Activated T-cell treated with anti-CD3 and anti-CD28 coated beads for 4 hours (primary cell): ENCODE data around the gene KRT72.
A peak's percentile ranks its signal among the peaks of the same experiment; 100 is the strongest.

Experiments
- DNase-seq: peaks from one replicate; pipeline ENCODE4 v3.0.0-alpha.2; 2020

Gene KRT72

DNA sequence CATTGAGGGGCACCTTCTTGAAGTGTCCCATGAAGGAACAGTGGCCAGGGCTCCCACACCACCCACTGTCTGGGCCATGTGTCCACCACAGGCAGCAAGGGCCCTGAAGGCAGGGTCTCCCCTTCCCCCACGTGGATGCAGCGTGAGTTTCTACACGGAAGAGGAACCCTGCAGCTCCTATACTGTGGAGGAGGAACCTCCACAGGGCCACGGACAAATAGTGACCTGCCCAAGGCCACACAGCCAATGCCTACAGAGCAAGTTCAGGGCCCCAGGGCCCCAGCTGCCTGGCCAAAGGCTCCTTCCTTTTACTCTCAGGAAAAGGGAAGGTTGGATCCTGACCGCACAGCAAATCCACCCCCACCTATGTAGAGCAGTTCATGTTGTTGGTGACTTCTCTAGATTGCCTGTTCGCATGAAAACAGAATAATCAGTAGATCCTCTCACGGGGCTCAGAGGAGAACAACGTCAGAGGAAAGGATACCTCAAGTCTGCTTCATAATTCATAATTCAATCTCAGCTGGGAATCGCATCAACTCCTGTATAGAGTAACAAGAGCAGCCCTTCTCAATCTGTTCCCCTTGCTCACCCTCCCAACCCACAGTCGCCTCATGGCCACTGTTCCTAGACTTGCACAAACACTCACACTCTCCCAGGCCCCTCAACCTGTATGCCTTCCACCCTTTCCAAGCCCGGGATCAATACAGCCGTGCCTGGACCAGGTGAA lies 28.2 kb upstream of the KRT72 start:
- DNase-seq = no peak

DNA sequence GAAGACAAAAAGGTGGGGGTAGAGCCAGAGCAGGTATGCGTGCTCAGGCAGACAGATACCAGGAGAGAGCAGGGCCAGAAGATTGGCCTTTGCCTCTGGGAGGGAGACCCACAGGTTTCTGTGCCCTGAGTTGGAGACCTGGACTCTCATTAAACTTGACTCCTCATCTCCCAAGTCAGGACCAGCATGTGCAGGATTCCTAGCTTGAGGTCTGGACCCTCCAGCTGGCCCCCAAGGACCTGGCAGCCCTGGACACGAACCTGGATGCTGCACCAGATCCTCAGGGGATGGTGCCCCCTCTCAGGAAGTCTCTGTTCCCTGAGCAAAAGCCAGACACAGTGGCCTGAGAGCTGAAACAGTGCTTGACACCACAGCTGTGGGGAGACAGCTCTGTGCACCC lies 27.6 kb upstream of the KRT72 start:
- DNase-seq = no peak

DNA sequence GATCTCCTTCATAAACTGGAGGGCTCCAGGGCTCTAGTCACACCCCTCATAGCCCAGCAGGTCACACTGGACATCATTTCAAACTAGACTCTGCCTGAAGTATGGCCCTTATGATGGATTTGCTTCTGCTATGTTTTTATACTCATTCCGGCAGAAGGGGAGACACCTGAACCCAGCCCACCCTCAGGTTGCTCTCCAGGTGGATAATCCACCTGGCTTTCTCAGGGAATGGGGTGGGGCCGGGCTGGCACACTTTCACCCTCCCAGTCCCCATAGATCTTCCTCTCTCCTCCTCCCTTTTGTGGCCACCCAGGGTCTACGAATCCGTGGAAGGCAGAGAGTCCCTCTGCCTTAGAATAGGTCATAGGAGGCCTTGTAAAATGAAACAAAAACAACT lies 26.8 kb upstream of the KRT72 start:
- no peak for DNase-seq

GRCh38 chr12:52627395-52628110 lies 26.3 kb upstream of the KRT72 start:
- DNase-seq = no peak

GRCh38 chr12:52622349-52622748 lies 21.1 kb upstream of the KRT72 start:
- no peak for DNase-seq

GRCh38 chr12:52618866-52619265 lies 17.6 kb upstream of the KRT72 start:
- no peak for DNase-seq

DNA sequence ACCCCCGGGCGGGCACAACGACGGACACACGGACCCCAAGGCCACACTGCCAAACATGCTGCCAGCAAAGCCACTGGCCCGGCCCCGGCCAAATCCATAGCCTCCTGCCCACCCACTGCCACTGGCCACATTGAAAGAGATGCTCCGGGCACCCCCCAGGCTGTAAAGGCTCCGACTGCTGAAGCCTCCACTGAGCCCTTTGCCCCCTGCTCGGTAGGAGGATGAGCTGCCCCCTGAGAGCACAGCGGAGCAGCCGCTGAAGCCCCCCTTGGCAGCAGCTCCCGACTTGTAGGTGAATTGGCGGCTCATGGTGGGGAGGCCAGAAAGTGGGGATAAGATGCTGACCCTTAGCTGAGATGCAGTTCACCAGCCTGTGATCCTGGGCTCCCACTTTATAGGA lies 17.0 kb upstream of the KRT72 start, which contains the start of gene KRT73:
Gene KRT73 (minus strand): TSS at position 344 of the 400 bp plus-strand sequence. CDS start 35 bp downstream, at position 309.
- DNase-seq = no peak

GRCh38 chr12:52617403-52617785 lies 16.1 kb upstream of the KRT72 start:
- DNase-seq = no peak

DNA sequence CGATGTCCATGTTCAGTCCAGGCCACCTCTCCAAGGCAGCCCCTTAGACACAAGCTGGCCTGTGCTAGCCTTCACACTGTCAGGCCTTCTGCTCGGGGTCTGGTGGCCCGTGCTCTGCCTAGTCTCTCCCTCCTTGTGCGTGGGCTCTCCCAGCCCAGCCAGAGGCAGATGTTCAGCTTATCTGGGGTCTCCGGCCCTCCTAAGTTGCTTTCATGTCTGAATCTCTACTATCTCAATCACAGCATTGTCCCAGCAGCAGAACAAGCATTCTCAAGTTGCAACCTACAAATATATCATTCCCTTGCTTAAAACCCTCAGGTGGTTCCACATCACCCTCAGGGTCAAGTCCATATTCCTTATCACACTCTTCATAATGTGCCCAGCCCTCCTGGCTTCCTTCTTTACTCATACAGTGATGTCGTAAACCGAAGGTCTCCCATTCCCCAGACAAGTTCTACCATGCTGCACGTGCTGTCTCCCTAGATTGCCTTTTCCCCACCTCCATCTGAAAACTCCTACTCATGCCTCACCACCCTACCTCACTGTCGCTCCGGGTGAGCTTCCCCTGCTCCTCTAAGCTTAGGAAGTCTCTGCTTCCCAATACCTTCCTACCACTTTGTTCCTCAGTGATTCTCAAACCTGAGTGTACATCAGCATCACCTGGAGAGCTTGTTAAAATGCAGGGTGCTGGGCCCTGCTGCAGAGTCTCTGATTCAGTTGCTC lies 15.6 kb upstream of the KRT72 start:
- no peak for DNase-seq

- DNase-seq = no peak
Observed at GRCh38 chr12:52615912-52616311, 14.6 kb upstream of the KRT72 start.

GRCh38 chr12:52615208-52615868 lies 14.1 kb upstream of the KRT72 start:
- peak; percentile 38 for DNase-seq

DNA sequence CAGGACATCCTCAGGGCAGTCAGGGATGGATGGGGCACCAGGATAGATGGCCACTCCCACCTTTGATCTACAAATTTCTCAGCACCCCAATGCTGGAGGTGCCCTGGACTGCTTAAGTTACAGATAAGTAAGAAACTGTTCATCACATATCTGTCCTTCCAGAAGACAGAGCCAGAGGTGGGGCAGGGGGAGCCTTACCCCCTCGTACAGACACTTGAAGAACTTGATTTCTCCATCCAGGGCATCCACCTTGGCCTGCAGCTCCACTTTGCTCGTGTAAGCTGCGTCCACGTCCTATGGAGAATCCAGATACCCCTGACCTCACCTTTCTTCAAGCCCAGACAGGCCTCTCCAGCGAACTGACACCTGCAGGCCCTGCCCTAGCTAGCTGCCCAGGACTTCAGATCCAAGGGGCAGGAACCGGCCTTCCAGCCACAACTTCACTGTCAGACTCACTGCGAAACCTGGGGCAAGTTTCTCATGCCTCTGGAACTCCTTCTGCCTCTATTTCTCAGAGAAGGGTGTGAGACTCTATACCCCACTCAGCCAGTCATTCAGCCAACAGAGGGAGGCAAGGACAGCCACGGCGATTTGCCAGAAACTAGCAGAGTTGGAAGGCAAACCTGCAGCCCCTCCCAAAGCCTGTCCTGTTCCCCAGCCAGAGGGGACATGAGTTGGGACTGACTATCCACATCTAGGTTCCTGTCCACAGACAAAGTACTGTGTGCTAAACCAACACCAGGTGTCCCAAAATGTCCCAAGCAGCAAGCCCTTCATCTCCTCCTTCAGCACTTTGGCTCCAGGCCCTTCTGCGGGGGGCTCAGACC lies 13.3 kb upstream of the KRT72 start:
- no peak for DNase-seq

DNA sequence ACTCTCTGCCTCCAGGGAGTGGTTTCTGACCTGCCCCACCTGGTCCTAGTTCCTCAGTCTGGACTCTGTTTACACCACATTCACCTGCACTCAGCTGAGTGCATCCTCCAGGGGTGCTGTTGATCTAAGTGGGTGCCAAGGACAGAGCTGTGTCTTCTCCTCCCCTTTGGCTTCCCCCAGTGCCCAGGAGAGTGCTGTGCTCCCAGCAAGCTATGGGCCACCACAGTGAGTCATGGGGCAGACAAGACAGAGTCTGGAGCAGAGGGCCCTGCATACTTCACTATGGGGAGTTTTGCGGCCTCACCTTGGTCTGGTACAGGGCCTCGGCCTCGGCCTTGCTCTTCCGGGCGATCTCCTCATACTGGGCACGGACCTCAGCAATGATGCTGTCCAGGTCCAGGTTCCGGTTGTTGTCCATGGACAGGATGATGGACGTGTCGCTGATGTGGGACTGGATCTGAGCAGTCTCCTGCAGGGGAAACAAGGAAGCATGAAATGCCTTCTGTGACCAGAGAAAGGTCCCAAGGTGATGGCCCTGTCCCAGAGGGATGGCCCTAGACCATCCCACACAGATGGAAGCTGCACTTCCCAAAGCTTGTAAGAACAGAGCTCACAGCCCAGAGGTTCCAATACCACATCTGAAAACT lies 12.2 kb upstream of the KRT72 start:
- DNase-seq = no peak

- no peak for DNase-seq
Observed at GRCh38 chr12:52612431-52613383, 11.4 kb upstream of the KRT72 start.

GRCh38 chr12:52611080-52611468 lies 9.8 kb upstream of the KRT72 start:
- DNase-seq = no peak

GRCh38 chr12:52608826-52609630 lies 7.8 kb upstream of the KRT72 start:
- DNase-seq = no peak

DNA sequence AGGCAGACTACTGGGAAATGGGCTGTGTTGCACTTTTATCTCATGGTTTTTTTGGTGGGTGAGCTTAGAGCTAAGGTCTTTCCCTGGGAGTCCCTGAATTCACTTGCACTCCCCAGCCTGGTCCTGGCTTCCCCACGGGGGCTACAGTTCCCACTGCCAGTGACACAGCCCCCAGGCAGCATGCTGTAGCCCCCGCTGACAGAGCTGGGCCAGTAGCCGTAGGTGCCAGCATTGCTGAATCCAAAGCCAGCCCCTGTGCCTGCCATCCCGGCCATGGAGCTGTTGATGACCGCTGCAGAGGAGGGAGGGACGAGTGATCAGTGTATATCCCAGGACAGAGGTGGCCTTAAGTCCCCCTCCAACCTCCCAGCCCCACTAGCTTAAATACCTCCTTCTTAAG lies 6.9 kb upstream of the KRT72 start:
- no peak for DNase-seq

DNA sequence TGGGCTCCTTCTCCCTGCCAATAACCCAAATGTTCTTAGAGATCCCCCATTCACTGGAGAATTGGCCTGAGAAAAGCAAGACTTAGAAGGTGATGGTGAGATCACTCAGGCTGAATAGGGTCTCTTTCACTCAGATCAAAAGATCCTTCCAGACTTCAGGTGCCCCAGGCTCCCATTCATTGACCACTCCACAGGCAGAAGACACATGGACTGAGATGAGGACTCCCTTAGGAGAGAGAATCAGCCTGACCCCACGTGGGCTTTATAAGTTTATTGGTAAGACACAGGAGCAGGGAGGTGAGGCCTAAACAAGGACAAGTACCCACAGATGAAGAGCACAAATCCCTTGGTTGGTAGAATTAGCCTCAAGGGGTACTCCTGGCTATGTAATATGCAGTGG lies 6.1 kb upstream of the KRT72 start:
- DNase-seq = no peak

DNA sequence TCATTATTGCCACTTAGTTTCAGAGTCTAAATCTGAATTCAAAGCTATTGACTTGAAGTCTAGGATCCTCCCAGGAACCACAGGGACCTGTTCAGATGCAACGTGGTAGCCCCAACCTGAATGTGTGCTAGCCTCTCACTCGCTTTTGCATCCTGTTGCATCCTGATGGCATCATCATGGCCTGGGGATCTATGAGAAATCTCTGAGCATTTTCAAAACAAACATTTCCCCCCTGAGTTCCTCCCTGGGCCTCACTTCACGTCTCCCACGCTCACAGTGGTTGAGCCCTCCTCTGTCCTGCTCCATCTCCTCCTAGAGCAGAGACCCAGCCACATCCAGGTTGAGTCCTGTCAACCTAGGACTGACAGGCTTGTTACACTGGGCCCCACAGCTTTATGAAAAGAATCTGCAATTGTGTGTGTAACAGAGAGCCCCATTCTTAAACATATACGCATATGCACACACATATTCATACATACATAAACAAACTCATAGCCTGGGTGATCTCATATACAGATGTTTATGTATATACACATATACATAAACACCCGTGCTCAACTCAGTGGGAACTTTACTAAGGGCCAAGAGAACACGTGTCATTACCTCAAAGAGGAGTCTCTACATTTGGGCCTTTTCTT lies 5.4 kb upstream of the KRT72 start:
- no peak for DNase-seq
